ENCODE results near the gene ZBTB8OS.

GRCh38 chr1:32611859-32612188, 38.5 kb downstream of the ZBTB8OS start:
- TF ChIP-seq POLR2A (IDR thresholded peaks at IDR 0.05) (no peak), CTCF (IDR thresholded peaks at IDR 0.05 in 4 of 5, conservative IDR thresholded peaks at IDR 0.05 in 1 of 5) (no peak)
